Tibial nerve (tissue), 4 donors: ENCODE data around the gene PTMS.

Experiments
- EP300 ChIP-seq, 2 donors: sonication (generic); formaldehyde crosslinking; IDR thresholded peaks; one replicate each; pipeline ENCODE4 v1.6.1; 2017; ENCODE audit warnings: antibody characterized with exemption in 2 of 2, mild to moderate bottlenecking in 1 of 2
- POLR2A ChIP-seq, 2 donors: fragments of 450-650 bp; IDR thresholded peaks; one replicate each; pipeline ENCODE4 v1.6.1; 2017; ENCODE audit warnings: antibody characterized with exemption in 2 of 2, mild to moderate bottlenecking in 2 of 2, moderate library complexity in 2 of 2
- TF ChIP-seq, protein P1 (sequence below), 5 experiments: fragments of 200-600 bp in 3 of 5; fragments of 450-650 bp in 2 of 5; sonication (generic) in 3 of 5; IDR thresholded peaks; one replicate each; pipeline ENCODE4 v1.5.1; 2016 to 2019; ENCODE audit warnings: antibody characterized with exemption in 5 of 5, mild to moderate bottlenecking in 3 of 5, moderate library complexity in 2 of 5

DNA sequence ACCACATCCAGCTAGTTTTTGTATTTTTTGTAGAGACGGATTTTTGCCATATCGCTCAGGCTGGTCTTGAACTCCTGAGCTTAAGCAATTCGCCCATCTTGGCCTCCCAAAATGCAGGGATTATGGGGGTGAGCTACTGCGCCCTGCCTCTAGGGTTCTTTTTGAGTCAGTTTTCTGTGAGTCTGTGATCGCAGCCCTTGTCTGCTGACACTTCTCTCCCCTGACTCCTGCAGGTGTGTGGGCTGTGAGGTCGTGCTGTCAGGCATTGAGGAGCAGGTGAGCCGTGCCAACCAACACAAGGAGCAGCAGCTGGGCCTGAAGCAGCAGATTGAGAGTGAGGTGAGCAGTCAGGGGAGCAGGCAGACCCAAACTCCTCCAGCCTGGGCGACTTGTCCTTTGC lies 36.0 kb upstream of the PTMS start:
- TF ChIP-seq, protein P1, sequence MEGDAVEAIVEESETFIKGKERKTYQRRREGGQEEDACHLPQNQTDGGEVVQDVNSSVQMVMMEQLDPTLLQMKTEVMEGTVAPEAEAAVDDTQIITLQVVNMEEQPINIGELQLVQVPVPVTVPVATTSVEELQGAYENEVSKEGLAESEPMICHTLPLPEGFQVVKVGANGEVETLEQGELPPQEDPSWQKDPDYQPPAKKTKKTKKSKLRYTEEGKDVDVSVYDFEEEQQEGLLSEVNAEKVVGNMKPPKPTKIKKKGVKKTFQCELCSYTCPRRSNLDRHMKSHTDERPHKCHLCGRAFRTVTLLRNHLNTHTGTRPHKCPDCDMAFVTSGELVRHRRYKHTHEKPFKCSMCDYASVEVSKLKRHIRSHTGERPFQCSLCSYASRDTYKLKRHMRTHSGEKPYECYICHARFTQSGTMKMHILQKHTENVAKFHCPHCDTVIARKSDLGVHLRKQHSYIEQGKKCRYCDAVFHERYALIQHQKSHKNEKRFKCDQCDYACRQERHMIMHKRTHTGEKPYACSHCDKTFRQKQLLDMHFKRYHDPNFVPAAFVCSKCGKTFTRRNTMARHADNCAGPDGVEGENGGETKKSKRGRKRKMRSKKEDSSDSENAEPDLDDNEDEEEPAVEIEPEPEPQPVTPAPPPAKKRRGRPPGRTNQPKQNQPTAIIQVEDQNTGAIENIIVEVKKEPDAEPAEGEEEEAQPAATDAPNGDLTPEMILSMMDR (IDR thresholded peaks at IDR 0.05), result no peak
- TF ChIP-seq POLR2A (IDR thresholded peaks at IDR 0.05) (no peak), EP300 (IDR thresholded peaks at IDR 0.05) (no peak)
